Right atrium auricular region (tissue), 2 donors: ENCODE data around the gene PARP15. TPM values are rescaled to one million over a fixed set of nuclear protein-coding genes. Genes with fewer than 3 reads are reported as not detected.

Experiments used
- DNase-seq: peaks from one replicate; pipeline ENCODE4 v3.0.0-alpha.2; 2019; ENCODE audit warnings: low spot score
- H3K27ac ChIP-seq, 2 donors: fragments of 200-600 bp; sonication (generic); 1 replicate in 1 of 2; 2 replicates in 1 of 2; pipeline ENCODE4 v1.5.1; 2016 to 2019
- H3K27me3 ChIP-seq, 2 donors: fragments of 200-600 bp; sonication (generic); one replicate each; pipeline versions ENCODE4 v1.5.1 to v1.6.0; 2017 to 2019
- H3K36me3 ChIP-seq: fragments of 200-600 bp; sonication (generic); one replicate; pipeline ENCODE4 v1.5.1; 2016
- H3K4me1 ChIP-seq, 2 donors: fragments of 200-600 bp; sonication (generic); one replicate each; pipeline versions ENCODE4 v1.5.1 to v1.6.0; 2017 to 2019
- H3K4me3 ChIP-seq, 2 donors: fragments of 200-600 bp; sonication (generic); 1 replicate in 1 of 2; 2 replicates in 1 of 2; pipeline ENCODE4 v1.5.1; 2017 to 2019; ENCODE audit warnings: mild to moderate bottlenecking in 1 of 2, moderate library complexity in 1 of 2
- H3K9me3 ChIP-seq, 2 donors: fragments of 200-600 bp; sonication (generic); one replicate each; pipeline ENCODE4 v1.5.1; 2019
- CTCF ChIP-seq, 2 donors: fragments of 200-600 bp; sonication (generic); IDR thresholded peaks; one replicate each; pipeline ENCODE4 v1.5.1; 2019; ENCODE audit warnings: antibody characterized with exemption in 2 of 2
- total RNA-seq, 2 donors: library from RNA; depleted of rRNA; stranded (reverse); fragments of >200 nt; gene quantifications; one replicate each; pipeline ENCODE4 v1.1.0, GENCODE V29; 2016

PARP15 gene
- total RNA-seq, 2 donors from 2014 or later, result 1.1 to 1.7 TPM

GRCh38 chr3:122576174-122576940, 1.1 kb upstream of the PARP15 start:
- Histone ChIP-seq H3K4me3 (no peak overlapping the region), H3K9me3 (peaks cover 0 to 5% of the 10 kb centered on the region in 2 donors), H3K4me1 (peaks cover 0 to 10% of the 10 kb centered on the region in 2 donors), H3K27ac (no peak overlapping the region), H3K27me3 (no peaks in the 10 kb centered on the region), H3K36me3 (peaks cover 7% of the 10 kb centered on the region)
- no peak for TF ChIP-seq CTCF (IDR thresholded peaks at IDR 0.05)
- no peak for DNase-seq

- Histone ChIP-seq H3K27ac (peak overlapping the region in 1 of 2 donors; percentile 60), H3K4me3 (peak overlapping the region; percentile 28 to 61), H3K27me3 (no peaks in the 10 kb centered on the region), H3K36me3 (no peaks in the 10 kb centered on the region), H3K9me3 (peaks cover 7 to 23% of the 10 kb centered on the region in 2 donors), H3K4me1 (peaks cover 0 to 3% of the 10 kb centered on the region in 2 donors)
- DNase-seq, result no peak
- no peak for TF ChIP-seq CTCF (IDR thresholded peaks at IDR 0.05)
These were observed 755 bp downstream of the PARP15 start for GRCh38 chr3:122578069-122578740.

- TF ChIP-seq CTCF (IDR thresholded peaks at IDR 0.05), result no peak
These were observed 3.0 kb downstream of the PARP15 start for GRCh38 chr3:122580470-122580869.

GRCh38 chr3:122581622-122582021, 4.2 kb downstream of the PARP15 start:
- no peak overlapping the region for H3K27ac ChIP-seq
- no peaks in the 10 kb centered on the region for H3K27me3 ChIP-seq
- TF ChIP-seq CTCF (IDR thresholded peaks at IDR 0.05), result no peak

More at GRCh38 chr3:122580470-122580869, 3.0 kb downstream of the PARP15 start:
- no peak for DNase-seq
- no peak overlapping the region for H3K4me3 ChIP-seq
- no peaks in the 10 kb centered on the region for H3K4me1 ChIP-seq
- peaks cover 7 to 30% of the 10 kb centered on the region in 2 donors for H3K9me3 ChIP-seq
- H3K36me3 ChIP-seq, result no peaks in the 10 kb centered on the region
- H3K27ac ChIP-seq, result no peak overlapping the region
- no peaks in the 10 kb centered on the region for H3K27me3 ChIP-seq

GRCh38 chr3:122582390-122582789, 4.9 kb downstream of the PARP15 start:
- TF ChIP-seq CTCF (IDR thresholded peaks at IDR 0.05), result no peak
- no peak overlapping the region for H3K4me3 ChIP-seq
- H3K4me1 ChIP-seq, result no peaks in the 10 kb centered on the region
- no peaks in the 10 kb centered on the region for H3K36me3 ChIP-seq
- H3K27ac ChIP-seq, result no peak overlapping the region
- peaks cover 7 to 30% of the 10 kb centered on the region in 2 donors for H3K9me3 ChIP-seq
- no peak for DNase-seq
- no peaks in the 10 kb centered on the region for H3K27me3 ChIP-seq

More at GRCh38 chr3:122581622-122582021, 4.2 kb downstream of the PARP15 start:
- Histone ChIP-seq H3K4me3 (no peak overlapping the region), H3K9me3 (peaks cover 7 to 30% of the 10 kb centered on the region in 2 donors), H3K4me1 (no peaks in the 10 kb centered on the region), H3K36me3 (no peaks in the 10 kb centered on the region)
- DNase-seq, result no peak
